ENCODE measurements around the gene EPM2A. TPM values are rescaled to one million over a fixed set of nuclear protein-coding genes. Genes with fewer than 3 reads are reported as not detected.

EPM2A gene
- total RNA-seq, 1 experiment from 2014 or later, result 4.8 TPM

DNA sequence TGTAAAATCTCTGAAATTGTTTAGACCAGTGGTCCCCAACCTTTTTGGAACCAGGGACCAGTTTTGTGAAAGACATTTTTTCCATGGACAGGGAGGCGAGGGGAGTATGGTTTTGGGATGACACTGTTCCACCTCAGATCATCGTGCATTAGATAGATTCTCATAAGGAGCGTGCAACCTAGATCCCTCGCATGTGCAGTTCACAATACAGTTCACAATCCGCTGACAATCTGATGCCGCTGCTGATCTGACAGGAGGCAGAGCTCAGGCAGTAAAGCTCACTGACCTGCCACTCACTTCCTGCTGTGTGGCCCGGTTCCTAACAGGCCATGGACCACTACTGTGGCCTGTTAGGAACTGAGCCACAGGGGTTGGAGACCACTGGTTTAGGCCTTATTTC lies 115.2 kb downstream of the EPM2A start:
- POLR2A ChIA-PET, result no interaction called here
- no peak for DNase-seq (ENCODE audit: unreplicated experiment)

DNA sequence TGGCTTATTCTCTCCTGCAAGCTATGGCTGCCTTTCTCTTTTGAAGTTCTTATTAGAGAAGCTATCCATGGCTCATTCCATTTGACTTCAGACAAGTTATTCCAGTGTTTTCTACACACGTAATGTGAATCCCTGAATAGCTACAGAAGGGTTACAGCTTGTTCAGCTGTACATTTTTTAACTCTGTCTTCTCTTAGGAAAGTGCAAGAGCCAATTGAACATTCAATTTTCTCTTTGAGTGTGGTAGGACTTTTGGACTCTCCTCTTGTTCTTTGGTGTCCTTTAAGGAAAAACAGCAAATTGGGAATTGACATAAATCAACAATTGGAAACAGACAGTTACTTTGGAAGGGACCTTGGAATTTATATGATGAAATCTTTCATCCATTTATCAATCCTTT lies 125.8 kb downstream of the EPM2A start:
- Mint-ChIP-seq H3K4me1 (ENCODE audit: insufficient read depth, unreplicated experiment) (no peaks in the 10 kb centered on the region), H3K9me3 (ENCODE audit: unreplicated experiment) (peaks cover 6% of the 10 kb centered on the region), H3K27me3 (ENCODE audit: insufficient read depth, unreplicated experiment) (no peaks in the 10 kb centered on the region), H3K36me3 (ENCODE audit: insufficient read depth, unreplicated experiment) (no peaks in the 10 kb centered on the region), H3K4me3 (ENCODE audit: unreplicated experiment) (no peak overlapping the region), H3K27ac (ENCODE audit: low read depth, unreplicated experiment) (no peak overlapping the region)
- CTCF ChIA-PET, result interaction anchor here (2.6 kb wide), 1 partner anchor 24 kb away, joined by 11 read pairs; no protein-coding TSS in a partner anchor
- POLR2A ChIA-PET, result no interaction called here
- intact Hi-C loops (cut with micrococcal nuclease), result no loop called here
- no TSS peak for BruUV-seq (replicated peaks)
- no peak for DNase-seq (ENCODE audit: unreplicated experiment)
- TF ChIP-seq, protein P1, sequence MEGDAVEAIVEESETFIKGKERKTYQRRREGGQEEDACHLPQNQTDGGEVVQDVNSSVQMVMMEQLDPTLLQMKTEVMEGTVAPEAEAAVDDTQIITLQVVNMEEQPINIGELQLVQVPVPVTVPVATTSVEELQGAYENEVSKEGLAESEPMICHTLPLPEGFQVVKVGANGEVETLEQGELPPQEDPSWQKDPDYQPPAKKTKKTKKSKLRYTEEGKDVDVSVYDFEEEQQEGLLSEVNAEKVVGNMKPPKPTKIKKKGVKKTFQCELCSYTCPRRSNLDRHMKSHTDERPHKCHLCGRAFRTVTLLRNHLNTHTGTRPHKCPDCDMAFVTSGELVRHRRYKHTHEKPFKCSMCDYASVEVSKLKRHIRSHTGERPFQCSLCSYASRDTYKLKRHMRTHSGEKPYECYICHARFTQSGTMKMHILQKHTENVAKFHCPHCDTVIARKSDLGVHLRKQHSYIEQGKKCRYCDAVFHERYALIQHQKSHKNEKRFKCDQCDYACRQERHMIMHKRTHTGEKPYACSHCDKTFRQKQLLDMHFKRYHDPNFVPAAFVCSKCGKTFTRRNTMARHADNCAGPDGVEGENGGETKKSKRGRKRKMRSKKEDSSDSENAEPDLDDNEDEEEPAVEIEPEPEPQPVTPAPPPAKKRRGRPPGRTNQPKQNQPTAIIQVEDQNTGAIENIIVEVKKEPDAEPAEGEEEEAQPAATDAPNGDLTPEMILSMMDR (IDR thresholded peaks at IDR 0.05; ENCODE audit: unreplicated experiment), result no peak

More for the DNA sequence above, 115.2 kb downstream of the EPM2A start:
- H3K27me3 Mint-ChIP-seq (ENCODE audit: insufficient read depth, unreplicated experiment), result no peaks in the 10 kb centered on the region
- no peaks in the 10 kb centered on the region for H3K4me1 Mint-ChIP-seq (ENCODE audit: insufficient read depth, unreplicated experiment)
- H3K9me3 Mint-ChIP-seq (ENCODE audit: unreplicated experiment), result peaks cover 11% of the 10 kb centered on the region
- intact Hi-C loops (cut with micrococcal nuclease), result no loop called here
- H3K27ac Mint-ChIP-seq (ENCODE audit: low read depth, unreplicated experiment), result no peak overlapping the region
- no peaks in the 10 kb centered on the region for H3K36me3 Mint-ChIP-seq (ENCODE audit: insufficient read depth, unreplicated experiment)
- no TSS peak for BruUV-seq (replicated peaks)
- no peak overlapping the region for H3K4me3 Mint-ChIP-seq (ENCODE audit: unreplicated experiment)
- CTCF ChIA-PET, result no interaction called here
- TF ChIP-seq, protein P1 (IDR thresholded peaks at IDR 0.05; ENCODE audit: unreplicated experiment), result no peak

DNA sequence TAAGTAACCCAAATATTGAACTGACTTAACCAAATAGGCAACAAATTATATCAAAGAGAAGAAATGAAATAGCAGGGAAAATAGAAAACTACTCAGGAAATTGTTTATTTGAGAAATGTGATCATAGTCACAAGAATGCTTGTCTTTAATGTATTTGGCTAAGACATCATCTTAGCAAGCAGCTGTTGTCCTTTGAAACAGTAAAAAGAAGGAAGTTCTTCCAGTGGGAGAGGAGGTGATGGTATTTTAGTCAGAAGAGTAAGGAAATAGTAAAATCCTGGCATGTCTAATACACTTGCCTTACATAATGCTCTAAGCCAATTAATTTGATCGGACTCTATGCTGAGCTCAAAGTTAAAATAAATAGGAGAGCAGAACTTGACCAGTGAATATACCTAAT lies 126.5 kb downstream of the EPM2A start:
- TF ChIP-seq, protein P1 (IDR thresholded peaks at IDR 0.05; ENCODE audit: unreplicated experiment), result no peak
- ChIA-PET POLR2A (no interaction called here), CTCF (interaction anchor here (2.6 kb wide), 1 partner anchor 25 kb away, joined by 11 read pairs; no protein-coding TSS in a partner anchor)
- Mint-ChIP-seq H3K9me3 (ENCODE audit: unreplicated experiment) (peaks cover 6% of the 10 kb centered on the region), H3K4me1 (ENCODE audit: insufficient read depth, unreplicated experiment) (no peaks in the 10 kb centered on the region), H3K27me3 (ENCODE audit: insufficient read depth, unreplicated experiment) (no peaks in the 10 kb centered on the region), H3K36me3 (ENCODE audit: insufficient read depth, unreplicated experiment) (no peaks in the 10 kb centered on the region), H3K27ac (ENCODE audit: low read depth, unreplicated experiment) (no peak overlapping the region), H3K4me3 (ENCODE audit: unreplicated experiment) (no peak overlapping the region)
- no peak for DNase-seq (ENCODE audit: unreplicated experiment)
- intact Hi-C loops (cut with micrococcal nuclease), result no loop called here
- BruUV-seq (replicated peaks), result no TSS peak

DNA sequence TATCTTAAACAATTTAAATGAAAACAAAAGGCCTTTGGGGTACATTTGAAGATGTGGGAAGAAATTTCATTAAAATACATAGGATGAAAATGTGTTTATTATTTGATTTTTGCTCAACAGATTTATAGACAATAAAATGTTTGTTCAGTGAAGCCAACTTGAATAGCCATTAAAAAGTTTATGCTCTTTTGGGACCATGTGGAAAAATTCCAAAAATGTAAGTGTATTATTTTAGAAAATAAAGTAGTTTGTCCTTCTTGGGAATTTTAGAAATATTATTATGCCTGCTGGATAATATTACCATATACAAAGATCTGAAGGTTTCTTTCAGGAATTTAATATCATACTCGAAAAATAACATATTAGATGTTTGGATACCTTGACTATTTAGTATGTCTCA lies 131.3 kb downstream of the EPM2A start:
- Mint-ChIP-seq H3K9me3 (ENCODE audit: unreplicated experiment) (peaks cover 6% of the 10 kb centered on the region), H3K27me3 (ENCODE audit: insufficient read depth, unreplicated experiment) (no peaks in the 10 kb centered on the region), H3K4me1 (ENCODE audit: insufficient read depth, unreplicated experiment) (no peaks in the 10 kb centered on the region), H3K27ac (ENCODE audit: low read depth, unreplicated experiment) (no peak overlapping the region), H3K36me3 (ENCODE audit: insufficient read depth, unreplicated experiment) (no peaks in the 10 kb centered on the region), H3K4me3 (ENCODE audit: unreplicated experiment) (no peak overlapping the region)
- DNase-seq (ENCODE audit: unreplicated experiment), result no peak
- BruUV-seq (replicated peaks), result no TSS peak
- CTCF ChIA-PET, result no interaction called here
- intact Hi-C loops (cut with micrococcal nuclease), result no loop called here
- POLR2A ChIA-PET, result no interaction called here
- TF ChIP-seq, protein P1 (IDR thresholded peaks at IDR 0.05; ENCODE audit: unreplicated experiment), result no peak

All from MCF 10A (cell line).